Endothelial cell (in vitro differentiated cells): ENCODE data around the gene DARS2. TPM values are rescaled to one million over a fixed set of nuclear protein-coding genes. Genes with fewer than 3 reads are reported as not detected.

Source experiments
- DNase-seq: peaks from one replicate; pipeline ENCODE4 v3.0.0; 2021; ENCODE audit warnings: low spot score
- H3K27ac Mint-ChIP-seq: one replicate; pipeline ENCODE4 v1.8.0; 2021; ENCODE audit warnings: mixed read lengths, inconsistent platforms; ENCODE audit not compliant: unreplicated experiment
- H3K27me3 Mint-ChIP-seq: one replicate; pipeline ENCODE4 v1.8.0; 2021; ENCODE audit warnings: mild to moderate bottlenecking, moderate library complexity, mixed read lengths, inconsistent platforms; ENCODE audit not compliant: unreplicated experiment
- H3K36me3 Mint-ChIP-seq: one replicate; pipeline ENCODE4 v1.8.0; 2021; ENCODE audit warnings: mild to moderate bottlenecking, low read depth, mixed read lengths, inconsistent platforms; ENCODE audit not compliant: unreplicated experiment
- H3K4me1 Mint-ChIP-seq: one replicate; pipeline ENCODE4 v1.8.0; 2021; ENCODE audit warnings: mild to moderate bottlenecking, mixed read lengths, inconsistent platforms; ENCODE audit not compliant: unreplicated experiment
- H3K4me3 Mint-ChIP-seq: one replicate; pipeline ENCODE4 v1.8.0; 2021; ENCODE audit warnings: mild to moderate bottlenecking, mixed read lengths, inconsistent platforms; ENCODE audit not compliant: unreplicated experiment
- H3K9me3 Mint-ChIP-seq: one replicate; pipeline ENCODE4 v1.8.0; 2021; ENCODE audit warnings: mixed read lengths, inconsistent platforms; ENCODE audit not compliant: unreplicated experiment
- total RNA-seq: library from RNA; stranded (reverse); fragmentation: NEBNext Ultra II Directional; extraction: Animal tissue kit (Norgen Biotek cat#: 25700); gene quantifications from one replicate; pipeline ENCODE4 v1.2.1, GENCODE V29; 2021; ENCODE audit not compliant: unreplicated experiment
- TF ChIP-seq, protein P1 (sequence below): fragments of 200-600 bp; sonication (generic); IDR thresholded peaks from one replicate; pipeline ENCODE4 v1.5.0; 2021; ENCODE audit warnings: antibody characterized with exemption; ENCODE audit not compliant: unreplicated experiment

Gene DARS2
- total RNA-seq, 1 donor from 2014 or later: 18.7 TPM

DNA sequence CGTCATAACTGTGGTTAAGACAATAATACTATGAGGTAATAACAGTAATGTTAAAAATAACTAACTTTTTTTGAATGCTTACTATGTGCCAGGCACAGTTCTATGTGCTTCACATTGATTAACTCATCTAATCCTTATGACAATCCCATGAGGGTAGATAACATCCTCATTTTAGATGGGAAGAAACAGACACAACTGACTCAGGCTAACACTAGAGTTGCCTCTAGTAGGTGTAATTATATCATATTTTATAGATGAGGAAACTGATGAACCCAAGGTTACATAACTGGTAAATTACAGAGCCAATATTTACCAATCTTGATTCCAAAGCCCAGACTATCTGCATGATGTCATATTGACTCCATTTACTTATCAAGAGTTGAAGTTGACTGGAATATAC, 69.1 kb downstream of the DARS2 start:
- H3K27me3 Mint-ChIP-seq: no peaks in the 10 kb centered on the region
- H3K4me3 Mint-ChIP-seq: no peak overlapping the region
- TF ChIP-seq, protein P1, sequence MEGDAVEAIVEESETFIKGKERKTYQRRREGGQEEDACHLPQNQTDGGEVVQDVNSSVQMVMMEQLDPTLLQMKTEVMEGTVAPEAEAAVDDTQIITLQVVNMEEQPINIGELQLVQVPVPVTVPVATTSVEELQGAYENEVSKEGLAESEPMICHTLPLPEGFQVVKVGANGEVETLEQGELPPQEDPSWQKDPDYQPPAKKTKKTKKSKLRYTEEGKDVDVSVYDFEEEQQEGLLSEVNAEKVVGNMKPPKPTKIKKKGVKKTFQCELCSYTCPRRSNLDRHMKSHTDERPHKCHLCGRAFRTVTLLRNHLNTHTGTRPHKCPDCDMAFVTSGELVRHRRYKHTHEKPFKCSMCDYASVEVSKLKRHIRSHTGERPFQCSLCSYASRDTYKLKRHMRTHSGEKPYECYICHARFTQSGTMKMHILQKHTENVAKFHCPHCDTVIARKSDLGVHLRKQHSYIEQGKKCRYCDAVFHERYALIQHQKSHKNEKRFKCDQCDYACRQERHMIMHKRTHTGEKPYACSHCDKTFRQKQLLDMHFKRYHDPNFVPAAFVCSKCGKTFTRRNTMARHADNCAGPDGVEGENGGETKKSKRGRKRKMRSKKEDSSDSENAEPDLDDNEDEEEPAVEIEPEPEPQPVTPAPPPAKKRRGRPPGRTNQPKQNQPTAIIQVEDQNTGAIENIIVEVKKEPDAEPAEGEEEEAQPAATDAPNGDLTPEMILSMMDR: no peak
- H3K27ac Mint-ChIP-seq: no peak overlapping the region
- H3K4me1 Mint-ChIP-seq: peaks cover 4% of the 10 kb centered on the region
- no peaks in the 10 kb centered on the region for H3K9me3 Mint-ChIP-seq
- no peak for DNase-seq
- no peaks in the 10 kb centered on the region for H3K36me3 Mint-ChIP-seq

DNA sequence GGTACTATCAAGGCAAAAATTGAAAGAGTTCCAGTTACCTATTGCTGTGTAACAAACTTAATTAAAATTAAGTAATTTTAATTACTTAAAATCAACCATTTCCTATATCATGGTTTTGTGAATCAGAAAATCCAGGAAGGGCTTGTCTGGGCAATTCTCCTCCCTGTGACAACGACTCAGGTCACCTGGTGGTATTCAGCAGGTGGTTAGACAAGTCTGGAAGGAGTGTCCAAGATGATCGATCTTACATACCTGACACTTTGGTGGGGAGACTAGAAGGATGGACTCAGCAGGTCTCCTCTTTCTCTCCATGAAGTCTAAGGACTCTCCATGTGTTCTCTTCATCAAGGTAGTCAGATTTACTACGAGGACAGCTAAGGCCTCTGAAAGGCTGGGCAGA, 69.7 kb downstream of the DARS2 start:
- Mint-ChIP-seq H3K4me3 (no peak overlapping the region), H3K9me3 (no peaks in the 10 kb centered on the region), H3K27ac (no peak overlapping the region), H3K27me3 (no peaks in the 10 kb centered on the region), H3K36me3 (no peaks in the 10 kb centered on the region), H3K4me1 (peaks cover 4% of the 10 kb centered on the region)
- TF ChIP-seq, protein P1: no peak
- DNase-seq: no peak

DNA sequence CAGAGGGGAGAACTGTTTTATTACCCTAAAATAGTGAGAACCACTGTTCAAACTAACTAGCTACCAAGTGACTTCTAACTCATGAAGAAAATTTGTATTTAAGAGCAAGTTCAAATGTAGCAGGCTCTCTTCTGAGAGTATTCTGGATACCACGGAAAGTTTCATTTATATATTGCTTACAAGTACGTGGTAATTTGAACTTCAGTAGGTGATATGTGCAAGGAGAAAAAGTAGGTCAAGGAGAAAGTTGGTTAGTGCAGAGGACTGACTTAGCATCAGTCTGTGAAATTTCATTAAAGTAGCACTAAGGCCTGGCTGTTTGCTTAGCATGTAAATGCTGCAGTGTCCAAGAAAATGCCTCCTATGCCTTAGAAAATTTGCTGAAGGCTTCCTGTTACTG, 76.0 kb downstream of the DARS2 start:
- Mint-ChIP-seq H3K9me3 (no peaks in the 10 kb centered on the region), H3K4me3 (no peak overlapping the region), H3K27me3 (no peaks in the 10 kb centered on the region), H3K4me1 (peaks cover 10% of the 10 kb centered on the region), H3K27ac (no peak overlapping the region), H3K36me3 (no peaks in the 10 kb centered on the region)
- DNase-seq: no peak
- TF ChIP-seq, protein P1: no peak

DNA sequence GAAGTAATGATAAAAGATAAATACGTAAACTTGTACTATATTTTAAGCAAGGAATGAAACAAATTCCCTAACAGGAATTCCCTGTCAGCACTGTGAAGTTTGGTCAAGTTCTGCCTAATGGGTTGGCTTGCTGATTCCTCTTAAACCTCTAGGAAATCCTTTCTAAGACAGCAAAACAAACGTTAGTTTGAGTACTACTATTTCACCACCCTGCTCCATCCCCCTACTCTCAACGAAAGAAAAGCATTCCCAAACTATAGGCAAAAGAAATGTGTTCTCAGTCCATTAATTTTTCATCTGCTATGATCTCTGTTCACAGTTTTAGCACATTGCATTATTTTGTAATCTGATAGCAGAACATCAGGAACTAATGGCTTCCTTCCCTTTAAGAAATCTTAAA, 76.5 kb downstream of the DARS2 start:
- peaks cover 1% of the 10 kb centered on the region for H3K27me3 Mint-ChIP-seq
- TF ChIP-seq, protein P1: no peak
- H3K9me3 Mint-ChIP-seq: no peaks in the 10 kb centered on the region
- no peaks in the 10 kb centered on the region for H3K36me3 Mint-ChIP-seq
- no peak for DNase-seq
- H3K27ac Mint-ChIP-seq: no peak overlapping the region
- no peak overlapping the region for H3K4me3 Mint-ChIP-seq
- H3K4me1 Mint-ChIP-seq: peaks cover 10% of the 10 kb centered on the region

DNA sequence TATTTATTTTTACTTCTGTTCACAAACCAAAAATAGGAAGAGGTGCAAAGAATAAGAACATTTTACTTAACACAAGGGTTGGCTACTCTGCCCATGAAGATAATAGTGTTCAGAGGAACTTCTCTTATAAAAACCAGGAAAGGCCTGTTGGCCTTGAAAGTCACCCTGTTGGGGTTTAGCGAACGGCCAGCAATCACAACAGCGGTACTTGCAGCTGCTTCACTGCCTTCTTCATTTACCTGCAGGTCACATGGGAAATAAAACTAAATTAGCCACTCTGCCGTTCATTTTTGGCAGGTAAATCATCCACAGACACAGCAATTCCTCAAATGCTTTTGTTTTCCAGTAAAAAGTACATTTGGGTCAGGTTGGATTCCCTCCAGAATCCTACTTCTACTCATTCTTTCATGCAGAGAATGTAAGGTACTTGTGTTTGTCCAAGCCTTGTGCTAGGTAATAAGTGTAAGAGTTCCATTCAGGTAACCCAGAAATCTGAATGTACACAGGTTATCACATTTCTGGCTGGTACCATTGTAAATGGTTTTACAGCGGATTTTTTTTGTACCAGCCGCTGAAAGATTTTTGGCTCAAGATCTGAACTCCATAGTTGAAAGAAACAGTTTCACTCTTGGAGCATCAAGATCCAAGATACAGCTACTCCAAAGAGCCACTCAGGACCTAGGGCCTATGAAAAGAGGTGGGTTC, 79.5 kb downstream of the DARS2 start:
- Mint-ChIP-seq H3K36me3 (no peaks in the 10 kb centered on the region), H3K4me3 (no peak overlapping the region), H3K9me3 (no peaks in the 10 kb centered on the region), H3K27ac (no peak overlapping the region), H3K27me3 (peaks cover 1% of the 10 kb centered on the region), H3K4me1 (peaks cover 12% of the 10 kb centered on the region)
- DNase-seq: no peak
- TF ChIP-seq, protein P1: no peak
